ENCODE measurements around the gene GPC5.

The GPC5 gene

DNA sequence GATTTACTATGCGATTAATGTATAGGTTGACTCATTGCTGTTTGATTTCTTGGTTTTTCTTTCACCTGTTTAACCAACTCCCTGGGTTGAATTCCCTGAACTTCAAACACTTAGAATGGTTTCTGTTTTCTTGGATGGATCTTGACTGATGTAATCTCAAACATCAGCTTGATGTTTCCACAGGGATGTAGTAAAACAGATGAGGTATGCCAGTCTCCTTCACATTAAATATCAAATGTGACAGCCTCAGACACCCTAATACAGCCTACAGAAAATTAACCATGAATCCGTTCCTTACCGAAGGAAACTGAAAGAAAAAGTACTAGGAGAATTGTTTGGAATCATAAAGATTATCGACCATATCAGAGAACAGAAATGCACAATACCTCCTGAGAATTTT lies 631.2 kb downstream of the GPC5 start:
- no peaks in the 10 kb centered on the region for H3K4me1 ChIP-seq (ENCODE audit: control insufficient read depth, insufficient read depth, low read length)
- no peaks in the 10 kb centered on the region for H3K27me3 ChIP-seq (ENCODE audit: control insufficient read depth, insufficient read depth, low read length)
- H3K36me3 ChIP-seq (ENCODE audit: control insufficient read depth, insufficient read depth, low read length) = no peaks in the 10 kb centered on the region
- no peak overlapping the region for H3K4me3 ChIP-seq (ENCODE audit: low read length)
- H3K9ac ChIP-seq (ENCODE audit: low read length) = no peak overlapping the region
- H3K9me3 ChIP-seq (ENCODE audit: control insufficient read depth, low read length) = no peaks in the 10 kb centered on the region

DNA sequence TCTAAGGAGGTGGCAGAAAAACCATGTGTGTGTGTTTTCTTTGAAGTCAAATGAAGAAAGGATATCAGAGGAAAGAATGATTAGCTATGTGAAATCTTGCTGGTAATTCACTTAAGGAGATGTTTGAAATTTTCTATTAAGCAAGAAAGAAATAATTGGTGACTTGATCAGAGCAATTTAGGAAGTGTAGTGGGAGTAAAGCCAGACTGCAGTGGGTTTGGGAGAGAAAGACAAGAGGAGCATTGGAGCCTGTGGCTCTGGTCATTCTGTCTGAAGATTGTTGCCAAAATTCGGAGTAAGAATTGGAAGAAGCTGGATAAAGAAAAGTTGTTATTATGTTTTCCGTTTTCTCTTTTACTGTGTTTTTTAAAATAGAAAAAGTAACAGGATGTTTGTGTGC lies 640.5 kb downstream of the GPC5 start:
- Histone ChIP-seq H3K4me1 (ENCODE audit: control insufficient read depth, insufficient read depth, low read length) (no peaks in the 10 kb centered on the region), H3K4me3 (ENCODE audit: low read length) (no peak overlapping the region), H3K36me3 (ENCODE audit: control insufficient read depth, insufficient read depth, low read length) (no peaks in the 10 kb centered on the region), H3K9ac (ENCODE audit: low read length) (no peak overlapping the region), H3K27me3 (ENCODE audit: control insufficient read depth, insufficient read depth, low read length) (no peaks in the 10 kb centered on the region), H3K9me3 (ENCODE audit: control insufficient read depth, low read length) (no peaks in the 10 kb centered on the region)

DNA sequence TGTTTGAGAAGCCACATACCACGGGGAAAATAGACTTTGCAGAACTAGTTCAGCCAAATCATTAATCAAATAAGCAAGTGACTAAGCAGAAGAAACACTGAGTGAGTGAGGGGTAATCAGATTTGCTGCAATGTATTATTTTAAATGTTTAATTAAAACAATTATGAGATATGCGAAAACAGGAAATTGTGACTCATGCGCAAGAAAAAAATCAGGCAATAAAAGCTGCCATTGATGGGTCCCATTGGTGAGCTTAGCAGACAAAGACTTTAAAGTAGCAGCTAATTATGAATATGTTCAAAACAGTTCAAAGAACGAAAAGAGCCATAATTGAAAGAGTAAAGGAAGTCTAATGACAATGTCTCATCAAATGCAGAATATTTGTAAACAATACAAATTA lies 644.1 kb downstream of the GPC5 start:
- no peaks in the 10 kb centered on the region for H3K9me3 ChIP-seq (ENCODE audit: control insufficient read depth, low read length)
- H3K9ac ChIP-seq (ENCODE audit: low read length) = no peak overlapping the region
- H3K4me3 ChIP-seq (ENCODE audit: low read length) = no peak overlapping the region

DNA sequence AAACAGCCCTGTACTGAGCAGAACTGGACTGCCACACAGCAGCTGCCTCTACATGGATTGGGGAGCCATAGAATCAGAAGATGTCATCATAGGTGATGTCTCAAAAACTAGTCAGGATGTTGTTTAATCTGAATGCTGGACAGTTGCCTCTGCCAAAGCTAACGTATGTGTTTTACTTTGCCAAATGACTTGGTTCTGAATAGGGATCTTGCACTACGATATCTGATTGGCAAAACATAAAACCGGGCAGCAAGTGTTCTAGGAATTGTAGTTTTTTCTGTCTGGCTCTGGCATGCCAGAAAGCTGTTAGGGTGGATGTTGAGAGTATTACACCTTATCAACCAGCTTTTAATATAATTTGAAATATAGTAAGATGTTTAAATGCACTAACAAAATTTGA lies 645.9 kb downstream of the GPC5 start:
- H3K4me3 ChIP-seq (ENCODE audit: low read length) = no peak overlapping the region
- H3K4me1 ChIP-seq (ENCODE audit: control insufficient read depth, insufficient read depth, low read length) = no peaks in the 10 kb centered on the region
- no peaks in the 10 kb centered on the region for H3K9me3 ChIP-seq (ENCODE audit: control insufficient read depth, low read length)
- no peaks in the 10 kb centered on the region for H3K27me3 ChIP-seq (ENCODE audit: control insufficient read depth, insufficient read depth, low read length)
- no peak overlapping the region for H3K9ac ChIP-seq (ENCODE audit: low read length)
- no peaks in the 10 kb centered on the region for H3K36me3 ChIP-seq (ENCODE audit: control insufficient read depth, insufficient read depth, low read length)

More for the DNA sequence above, 644.1 kb downstream of the GPC5 start:
- no peaks in the 10 kb centered on the region for H3K36me3 ChIP-seq (ENCODE audit: control insufficient read depth, insufficient read depth, low read length)
- no peaks in the 10 kb centered on the region for H3K27me3 ChIP-seq (ENCODE audit: control insufficient read depth, insufficient read depth, low read length)
- H3K4me1 ChIP-seq (ENCODE audit: control insufficient read depth, insufficient read depth, low read length) = no peaks in the 10 kb centered on the region

GRCh38 chr13:92054389-92054788 lies 656.0 kb downstream of the GPC5 start:
- Histone ChIP-seq H3K4me1 (ENCODE audit: control insufficient read depth, insufficient read depth, low read length) (no peaks in the 10 kb centered on the region), H3K4me3 (ENCODE audit: low read length) (no peak overlapping the region), H3K9me3 (ENCODE audit: control insufficient read depth, low read length) (no peaks in the 10 kb centered on the region), H3K36me3 (ENCODE audit: control insufficient read depth, insufficient read depth, low read length) (no peaks in the 10 kb centered on the region), H3K27me3 (ENCODE audit: control insufficient read depth, insufficient read depth, low read length) (no peaks in the 10 kb centered on the region), H3K9ac (ENCODE audit: low read length) (no peak overlapping the region)

GRCh38 chr13:92074658-92075057 lies 676.2 kb downstream of the GPC5 start:
- Histone ChIP-seq H3K9me3 (ENCODE audit: control insufficient read depth, low read length) (no peaks in the 10 kb centered on the region), H3K4me1 (ENCODE audit: control insufficient read depth, insufficient read depth, low read length) (no peaks in the 10 kb centered on the region), H3K4me3 (ENCODE audit: low read length) (no peak overlapping the region), H3K36me3 (ENCODE audit: control insufficient read depth, insufficient read depth, low read length) (no peaks in the 10 kb centered on the region), H3K27me3 (ENCODE audit: control insufficient read depth, insufficient read depth, low read length) (no peaks in the 10 kb centered on the region), H3K9ac (ENCODE audit: low read length) (no peak overlapping the region)

DNA sequence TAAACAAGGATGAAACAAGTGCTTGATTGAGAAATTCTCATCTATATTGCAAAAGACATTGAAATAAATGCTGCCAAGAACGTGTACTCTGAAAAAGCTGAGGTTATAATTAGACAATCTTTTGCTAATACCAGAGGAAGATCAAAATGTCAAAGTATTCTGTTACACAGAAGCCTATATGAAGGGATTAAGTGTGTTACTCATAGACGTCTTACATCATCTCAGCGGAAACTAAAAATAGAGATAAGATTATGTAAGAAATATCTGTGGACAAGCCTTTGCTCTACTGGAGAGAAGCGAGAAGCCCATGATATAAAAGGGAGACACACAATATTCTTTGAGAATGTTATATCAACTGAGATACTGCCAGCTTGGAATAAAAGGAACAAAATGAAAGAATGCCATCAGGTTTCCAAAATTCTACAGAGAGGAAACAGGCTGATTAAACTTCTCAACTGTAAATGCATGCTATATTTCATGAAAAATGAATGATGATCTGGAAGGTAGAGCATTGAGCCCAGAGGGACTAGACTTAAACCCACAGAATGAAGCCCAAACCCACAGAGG lies 699.0 kb downstream of the GPC5 start:
- H3K4me3 ChIP-seq (ENCODE audit: low read length) = no peak overlapping the region
- no peaks in the 10 kb centered on the region for H3K27me3 ChIP-seq (ENCODE audit: control insufficient read depth, insufficient read depth, low read length)
- no peaks in the 10 kb centered on the region for H3K36me3 ChIP-seq (ENCODE audit: control insufficient read depth, insufficient read depth, low read length)
- no peaks in the 10 kb centered on the region for H3K4me1 ChIP-seq (ENCODE audit: control insufficient read depth, insufficient read depth, low read length)
- no peaks in the 10 kb centered on the region for H3K9me3 ChIP-seq (ENCODE audit: control insufficient read depth, low read length)
- no peak overlapping the region for H3K9ac ChIP-seq (ENCODE audit: low read length)

GRCh38 chr13:92101801-92102200 lies 703.4 kb downstream of the GPC5 start:
- Histone ChIP-seq H3K9me3 (ENCODE audit: control insufficient read depth, low read length) (no peaks in the 10 kb centered on the region), H3K36me3 (ENCODE audit: control insufficient read depth, insufficient read depth, low read length) (no peaks in the 10 kb centered on the region), H3K4me3 (ENCODE audit: low read length) (no peak overlapping the region), H3K27me3 (ENCODE audit: control insufficient read depth, insufficient read depth, low read length) (no peaks in the 10 kb centered on the region), H3K4me1 (ENCODE audit: control insufficient read depth, insufficient read depth, low read length) (no peaks in the 10 kb centered on the region), H3K9ac (ENCODE audit: low read length) (no peak overlapping the region)

GRCh38 chr13:92103689-92104153 lies 705.3 kb downstream of the GPC5 start:
- Histone ChIP-seq H3K4me3 (ENCODE audit: low read length) (no peak overlapping the region), H3K36me3 (ENCODE audit: control insufficient read depth, insufficient read depth, low read length) (no peaks in the 10 kb centered on the region), H3K9me3 (ENCODE audit: control insufficient read depth, low read length) (no peaks in the 10 kb centered on the region), H3K4me1 (ENCODE audit: control insufficient read depth, insufficient read depth, low read length) (no peaks in the 10 kb centered on the region), H3K9ac (ENCODE audit: low read length) (no peak overlapping the region), H3K27me3 (ENCODE audit: control insufficient read depth, insufficient read depth, low read length) (no peaks in the 10 kb centered on the region)

DNA sequence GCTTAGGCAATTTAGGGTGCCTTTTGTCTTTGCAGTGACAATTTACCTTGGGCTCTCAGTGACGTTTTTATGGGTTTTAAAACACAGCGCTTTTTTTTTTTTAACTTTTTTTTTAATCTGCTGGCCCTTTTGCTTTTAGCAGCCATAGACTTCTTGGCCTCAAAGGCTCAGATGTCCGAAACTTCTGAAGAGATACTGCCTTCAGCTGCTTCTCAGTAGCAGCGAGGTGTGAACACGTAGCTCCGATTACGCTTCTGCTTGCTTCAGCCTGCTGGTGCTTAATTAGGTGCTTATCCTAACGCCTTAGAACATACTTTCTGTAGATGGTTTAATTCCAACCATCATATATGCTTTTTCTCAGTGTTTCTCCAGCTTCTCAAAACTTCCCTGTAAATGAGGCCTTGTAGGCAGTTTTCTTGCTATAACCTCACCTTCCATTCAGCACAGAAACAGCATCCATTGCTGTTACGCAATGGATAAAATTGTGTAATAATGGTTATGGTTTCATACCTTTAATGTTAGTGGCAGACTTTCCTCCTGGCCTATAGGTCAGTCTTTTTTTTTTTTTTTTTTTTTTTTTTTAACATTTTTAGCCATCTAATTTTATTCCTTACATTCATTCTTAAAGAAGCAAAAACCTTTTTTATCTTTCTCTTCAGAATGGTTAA lies 723.9 kb downstream of the GPC5 start:
- no peaks in the 10 kb centered on the region for H3K9me3 ChIP-seq (ENCODE audit: control insufficient read depth, low read length)
- no peak overlapping the region for H3K4me3 ChIP-seq (ENCODE audit: low read length)
- no peaks in the 10 kb centered on the region for H3K4me1 ChIP-seq (ENCODE audit: control insufficient read depth, insufficient read depth, low read length)
- H3K27me3 ChIP-seq (ENCODE audit: control insufficient read depth, insufficient read depth, low read length) = no peaks in the 10 kb centered on the region
- H3K36me3 ChIP-seq (ENCODE audit: control insufficient read depth, insufficient read depth, low read length) = no peaks in the 10 kb centered on the region
- H3K9ac ChIP-seq (ENCODE audit: low read length) = no peak overlapping the region

DNA sequence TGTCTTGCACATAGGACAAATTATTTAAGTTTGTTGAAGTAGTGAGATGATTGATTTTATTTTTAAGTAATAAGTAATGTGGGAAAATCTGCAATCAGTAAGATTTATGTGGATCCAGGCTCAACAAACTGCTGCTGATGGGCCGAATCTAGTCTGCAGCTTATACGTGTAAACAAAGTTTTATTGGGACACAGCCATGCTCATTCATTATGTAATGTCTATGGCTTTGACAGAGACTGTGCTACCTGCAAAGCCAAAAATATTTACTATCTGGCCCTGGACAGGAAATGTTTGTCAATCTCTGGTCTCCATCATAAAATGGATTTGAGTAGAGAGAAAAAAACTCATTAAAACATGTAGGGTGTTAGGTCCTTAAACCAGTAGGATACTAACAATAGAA lies 728.0 kb downstream of the GPC5 start:
- H3K9ac ChIP-seq (ENCODE audit: low read length) = no peak overlapping the region
- no peaks in the 10 kb centered on the region for H3K4me1 ChIP-seq (ENCODE audit: control insufficient read depth, insufficient read depth, low read length)
- no peaks in the 10 kb centered on the region for H3K9me3 ChIP-seq (ENCODE audit: control insufficient read depth, low read length)

DNA sequence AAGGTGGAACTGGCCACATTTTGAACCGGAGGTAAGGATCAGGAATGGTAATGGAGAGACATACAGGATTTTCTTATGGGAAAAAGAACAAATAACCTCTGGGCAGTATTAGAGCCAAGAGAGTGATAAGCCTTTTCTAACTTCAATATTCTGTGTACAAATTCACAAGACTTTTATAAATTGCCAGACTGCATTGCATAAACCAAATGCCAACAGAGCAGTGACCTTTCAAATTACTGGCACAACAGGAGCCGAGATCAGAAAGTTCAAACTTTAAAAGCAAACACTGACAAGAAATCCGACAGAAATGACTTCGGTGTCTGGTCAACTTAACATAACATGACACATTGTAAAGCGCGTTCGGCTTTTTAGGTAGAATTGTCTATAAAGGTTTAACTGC lies 737.1 kb downstream of the GPC5 start:
- H3K27me3 ChIP-seq (ENCODE audit: control insufficient read depth, insufficient read depth, low read length) = no peaks in the 10 kb centered on the region
- H3K9ac ChIP-seq (ENCODE audit: low read length) = no peak overlapping the region

More for the DNA sequence above, 728.0 kb downstream of the GPC5 start:
- H3K36me3 ChIP-seq (ENCODE audit: control insufficient read depth, insufficient read depth, low read length) = no peaks in the 10 kb centered on the region
- no peak overlapping the region for H3K4me3 ChIP-seq (ENCODE audit: low read length)
- H3K27me3 ChIP-seq (ENCODE audit: control insufficient read depth, insufficient read depth, low read length) = no peaks in the 10 kb centered on the region

More for the DNA sequence above, 737.1 kb downstream of the GPC5 start:
- H3K36me3 ChIP-seq (ENCODE audit: control insufficient read depth, insufficient read depth, low read length) = no peaks in the 10 kb centered on the region
- no peak overlapping the region for H3K4me3 ChIP-seq (ENCODE audit: low read length)
- no peaks in the 10 kb centered on the region for H3K9me3 ChIP-seq (ENCODE audit: control insufficient read depth, low read length)
- H3K4me1 ChIP-seq (ENCODE audit: control insufficient read depth, insufficient read depth, low read length) = no peaks in the 10 kb centered on the region
